A673 (cell line): ENCODE data around the gene RIPOR3.

Experiments
- EZH2 ChIP-seq: fragments of 200-600 bp; sonication (generic); IDR thresholded peaks from 2 replicates; pipeline ENCODE4 v1.6.1; 2017; ENCODE audit warnings: borderline replicate concordance, low read depth, mild to moderate bottlenecking, mixed read lengths, antibody characterized with exemption, low read length; ENCODE audit not compliant: poor library complexity, severe bottlenecking
- TF ChIP-seq, protein P1 (sequence below): fragments of 300-800, 200-600 bp; sonication (generic); conservative IDR thresholded peaks from 2 replicates; pipeline ENCODE4 v1.5.1; 2017; ENCODE audit warnings: low read depth, mild to moderate bottlenecking, antibody characterized with exemption, low read length, moderate library complexity, mixed read lengths

DNA sequence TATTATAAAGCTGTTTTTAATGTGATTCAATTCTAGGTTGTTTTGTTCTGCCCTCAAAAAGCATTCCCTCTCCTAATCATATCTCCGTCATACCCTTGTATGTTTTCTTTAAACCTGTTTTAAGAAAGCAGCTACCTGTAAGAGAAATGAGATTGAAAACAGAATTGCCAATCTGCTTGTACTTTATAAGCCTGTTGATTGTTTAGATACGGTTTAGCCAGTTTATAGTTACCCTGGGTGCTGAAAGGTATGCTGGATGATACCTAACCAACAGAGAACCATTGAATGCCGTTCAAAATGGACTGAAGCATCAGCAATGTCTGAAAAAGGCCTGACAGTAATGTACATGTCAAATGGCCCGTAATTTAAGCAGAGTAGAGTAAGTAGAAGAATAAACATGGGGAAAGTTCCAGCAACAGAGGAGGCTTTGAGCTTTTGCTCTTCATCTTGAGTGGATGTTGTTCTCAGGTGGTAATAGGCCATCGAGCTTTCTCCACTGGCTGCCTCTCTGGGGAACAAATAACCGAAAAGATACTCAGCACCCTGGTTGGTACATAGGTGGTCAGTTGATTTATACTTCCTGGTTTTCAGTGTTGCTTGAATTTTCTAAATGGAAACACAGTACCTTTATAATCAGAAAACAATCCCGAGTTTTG lies 153.7 kb downstream of the RIPOR3 start:
- TF ChIP-seq, protein P1, sequence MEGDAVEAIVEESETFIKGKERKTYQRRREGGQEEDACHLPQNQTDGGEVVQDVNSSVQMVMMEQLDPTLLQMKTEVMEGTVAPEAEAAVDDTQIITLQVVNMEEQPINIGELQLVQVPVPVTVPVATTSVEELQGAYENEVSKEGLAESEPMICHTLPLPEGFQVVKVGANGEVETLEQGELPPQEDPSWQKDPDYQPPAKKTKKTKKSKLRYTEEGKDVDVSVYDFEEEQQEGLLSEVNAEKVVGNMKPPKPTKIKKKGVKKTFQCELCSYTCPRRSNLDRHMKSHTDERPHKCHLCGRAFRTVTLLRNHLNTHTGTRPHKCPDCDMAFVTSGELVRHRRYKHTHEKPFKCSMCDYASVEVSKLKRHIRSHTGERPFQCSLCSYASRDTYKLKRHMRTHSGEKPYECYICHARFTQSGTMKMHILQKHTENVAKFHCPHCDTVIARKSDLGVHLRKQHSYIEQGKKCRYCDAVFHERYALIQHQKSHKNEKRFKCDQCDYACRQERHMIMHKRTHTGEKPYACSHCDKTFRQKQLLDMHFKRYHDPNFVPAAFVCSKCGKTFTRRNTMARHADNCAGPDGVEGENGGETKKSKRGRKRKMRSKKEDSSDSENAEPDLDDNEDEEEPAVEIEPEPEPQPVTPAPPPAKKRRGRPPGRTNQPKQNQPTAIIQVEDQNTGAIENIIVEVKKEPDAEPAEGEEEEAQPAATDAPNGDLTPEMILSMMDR = no peak
- TF ChIP-seq EZH2 = no peak
